B cell (primary cell): ENCODE measurements around the gene STK35. TPM values are rescaled to one million over a fixed set of nuclear protein-coding genes. Genes with fewer than 3 reads are reported as not detected.

ENCODE experiments used
- ATAC-seq: fragments of 200-7000 bp; cut with Tn5 transposase; one replicate; pipeline ENCODE4 v1.10.0; 2021; ENCODE audit warnings: low read depth, mild to moderate bottlenecking, moderate number of reproducible peaks, moderate library complexity
- CTCF ChIA-PET: fragments of 350-600 bp; sonication (Branson Sonifier 250); formaldehyde crosslinking; loops from one replicate; lab custom pipeline; 2021; ENCODE audit warnings: antibody characterized with exemption, inconsistent platforms; lab: Charles Lee
- POLR2A ChIA-PET: fragments of 350-600 bp; sonication (Branson Sonifier 250); formaldehyde crosslinking; loops from one replicate; lab custom pipeline; 2021; ENCODE audit warnings: antibody characterized with exemption; lab: Charles Lee
- DNase-seq: peaks from one replicate; pipeline ENCODE4 v3.0.0; 2013
- H2AFZ ChIP-seq: 2 replicates; pipeline ENCODE4 v1.6.1; 2012; ENCODE audit warnings: mild to moderate bottlenecking, low read depth, low read length; ENCODE audit not compliant: insufficient read depth, poor library complexity, severe bottlenecking
- H3K27ac ChIP-seq, 2 donors: 1 replicate in 1 of 2; 2 replicates in 1 of 2; pipeline ENCODE4 v1.5.1; 2012 to 2013; ENCODE audit warnings: low read length in 2 of 2, mild to moderate bottlenecking in 2 of 2, moderate library complexity in 1 of 2
- H3K27me3 ChIP-seq, 4 experiments: fragments of 200-600 bp in 1 of 4; sonication (generic) in 1 of 4; replicated peaks in 1 of 4; 1 replicate in 2 of 4; 2 replicates in 2 of 4; pipeline versions ENCODE4 v1.6.1 to v1.7.0; 2013 to 2016; ENCODE audit warnings: low read length in 3 of 4, mild to moderate bottlenecking in 2 of 4, mixed read lengths in 1 of 4, moderate library complexity in 1 of 4; ENCODE audit not compliant: insufficient read depth in 4 of 4, control insufficient read depth in 3 of 4; ENCODE audit errors: control extremely low read depth in 1 of 4
- H3K36me3 ChIP-seq, 2 experiments: replicated peaks in 1 of 2; 1 replicate in 1 of 2; 2 replicates in 1 of 2; pipeline versions ENCODE4 v1.6.1 to v1.7.1; 2013; ENCODE audit warnings: low read length in 1 of 2; ENCODE audit not compliant: insufficient read depth in 2 of 2, control insufficient read depth in 1 of 2; ENCODE audit errors: control extremely low read depth in 1 of 2, extremely low read depth in 1 of 2
- H3K4me1 ChIP-seq, 2 donors: fragments of 200-600 bp in 1 of 2; sonication (generic) in 1 of 2; 1 replicate in 1 of 2; 2 replicates in 1 of 2; pipeline versions ENCODE4 v1.5.1 to v1.6.1; 2013 to 2017; ENCODE audit warnings: low read length in 2 of 2; ENCODE audit not compliant: control insufficient read depth in 2 of 2, insufficient read depth in 2 of 2
- H3K4me2 ChIP-seq: replicated peaks from 2 replicates; pipeline ENCODE3; 2012; ENCODE audit warnings: mild to moderate bottlenecking, low read depth, low read length; ENCODE audit not compliant: poor library complexity, severe bottlenecking
- H3K4me3 ChIP-seq, 5 experiments: fragments of 200-600 bp in 1 of 5; sonication (generic) in 1 of 5; 1 replicate in 3 of 5; 2 replicates in 2 of 5; pipeline versions ENCODE4 v1.5.1 to v1.7.0; 2011 to 2016; ENCODE audit warnings: low read length in 4 of 5, mild to moderate bottlenecking in 4 of 5, low read depth in 2 of 5, control low read depth in 1 of 5, moderate library complexity in 1 of 5; ENCODE audit not compliant: insufficient read depth in 1 of 5; ENCODE audit errors: control extremely low read depth in 1 of 5, extremely low read depth in 1 of 5
- H3K79me2 ChIP-seq: fragments of 200-600 bp; sonication (generic); one replicate; pipeline ENCODE4 v1.6.0; 2016; ENCODE audit warnings: low read length; ENCODE audit not compliant: control insufficient read depth, insufficient read depth
- H3K9ac ChIP-seq: fragments of 200-600 bp; sonication (generic); 2 replicates; pipeline ENCODE4 v1.6.1; 2017; ENCODE audit warnings: mild to moderate bottlenecking, low read length, moderate library complexity
- H3K9me3 ChIP-seq, 3 donors: one replicate each; pipeline versions ENCODE4 v1.6.1 to v1.7.1; 2013; ENCODE audit warnings: low read length in 2 of 3; ENCODE audit not compliant: control insufficient read depth in 2 of 3, insufficient read depth in 1 of 3; ENCODE audit errors: control extremely low read depth in 1 of 3
- H4K20me1 ChIP-seq: 2 replicates; pipeline ENCODE4 v1.6.0; 2012; ENCODE audit warnings: mild to moderate bottlenecking, low read length; ENCODE audit not compliant: insufficient read depth, control insufficient read depth, poor library complexity, severe bottlenecking
- H3K27ac Mint-ChIP-seq: one replicate; pipeline ENCODE4 v1.8.0; 2021; ENCODE audit warnings: mixed read lengths
- H3K27me3 Mint-ChIP-seq: one replicate; pipeline ENCODE4 v1.8.0; 2021; ENCODE audit warnings: mixed read lengths
- H3K4me1 Mint-ChIP-seq: one replicate; pipeline ENCODE4 v1.8.0; 2021; ENCODE audit warnings: mixed read lengths
- H3K4me3 Mint-ChIP-seq: one replicate; pipeline ENCODE4 v1.8.0; 2021; ENCODE audit warnings: mixed read lengths
- H3K9me3 Mint-ChIP-seq: one replicate; pipeline ENCODE4 v1.8.0; 2022; ENCODE audit warnings: mixed read lengths; ENCODE audit not compliant: insufficient read depth
- EZH2 ChIP-seq: IDR thresholded peaks from 2 replicates; pipeline ENCODE4 v1.6.1; 2012; ENCODE audit warnings: borderline replicate concordance, low read depth, mild to moderate bottlenecking, moderate library complexity, low read length; ENCODE audit not compliant: insufficient read depth, poor library complexity, severe bottlenecking
- WGBS: methylation state at CpG from one replicate; pipeline ENCODE4 v1.1.5; 2013; ENCODE audit warnings: missing lambda C conversion rate; ENCODE audit not compliant: insufficient coverage; 5-methylcytosine and 5-hydroxymethylcytosine counted together
- intact Hi-C: fragments of 100-400 bp; cut with micrococcal nuclease; formaldehyde crosslinking; loops from one replicate; pipeline ENCODE4 v1.10.0; 2022
- polyA plus RNA-seq: library from polyadenylated mRNA; depleted of rRNA; stranded (reverse); fragments of >200 nt; gene quantifications from 2 replicates; pipeline ENCODE4 v1.2.3, GENCODE V29; 2012
- total RNA-seq, 2 donors: library from RNA; stranded (reverse); fragments of 120-200 nt in 1 of 2; gene quantifications; 1 replicate in 1 of 2; 2 replicates in 1 of 2; pipeline versions ENCODE4 v1.2.3 to v1.2.4, GENCODE V29; 2013 to 2022
- TF ChIP-seq, protein P1 (sequence below): fragments of 200-600 bp; IDR thresholded peaks from one replicate; pipeline ENCODE4 v1.8.0; 2022; ENCODE audit warnings: antibody characterized with exemption, mild to moderate bottlenecking

Gene STK35
- total and polyA plus RNA-seq, 2 donors (not counting 1 experiment from before 2014, with no cell fraction given): 12.8 to 23.9 TPM

DNA sequence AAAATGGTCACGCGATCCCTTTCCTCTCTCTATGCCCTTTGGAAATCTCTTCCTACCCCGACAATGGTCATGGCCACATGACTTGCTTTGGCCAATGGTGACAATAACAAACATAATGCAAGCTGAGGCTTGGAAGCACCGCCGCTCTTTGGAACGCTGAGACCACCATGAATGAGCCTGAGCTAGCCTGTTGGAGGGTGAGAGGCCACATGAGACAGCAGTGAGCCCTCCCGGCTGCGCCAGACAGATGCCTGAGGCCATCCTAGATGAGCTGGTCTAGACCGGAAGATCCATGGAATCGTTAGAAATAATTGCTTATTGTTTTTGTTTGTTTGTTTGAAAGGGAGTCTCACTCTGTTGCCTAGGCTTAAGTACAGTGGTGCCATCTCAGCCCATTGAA is 64.2 kb downstream of the STK35 start:
- intact Hi-C loops: no loop called here
- Histone ChIP-seq H3K9ac (no peak overlapping the region), H3K36me3 (no peaks in the 10 kb centered on the region), H3K4me3 (no peak overlapping the region), H4K20me1 (no peaks in the 10 kb centered on the region), H3K27me3 (no peaks in the 10 kb centered on the region), H3K4me1 (no peaks in the 10 kb centered on the region), H2AFZ (no peak overlapping the region), H3K27ac (no peak overlapping the region), H3K4me2 (no peak overlapping the region), H3K79me2 (no peaks in the 10 kb centered on the region), H3K9me3 (no peaks in the 10 kb centered on the region)
- H3K4me3 Mint-ChIP-seq: no peak overlapping the region
- ChIA-PET CTCF (interaction anchor here (0.6 kb wide), 1 partner anchor 358 kb away, joined by 3 read pairs; no protein-coding TSS in a partner anchor), POLR2A (no interaction called here)
- no peaks in the 10 kb centered on the region for H3K9me3 Mint-ChIP-seq
- peaks cover 15% of the 10 kb centered on the region for H3K27me3 Mint-ChIP-seq
- no peaks in the 10 kb centered on the region for H3K4me1 Mint-ChIP-seq
- ATAC-seq (no peak), DNase-seq (no peak)
- no peak overlapping the region for H3K27ac Mint-ChIP-seq
- WGBS: 98% methylated on average over 9 of the region's 10 CpGs
- TF ChIP-seq, protein P1, sequence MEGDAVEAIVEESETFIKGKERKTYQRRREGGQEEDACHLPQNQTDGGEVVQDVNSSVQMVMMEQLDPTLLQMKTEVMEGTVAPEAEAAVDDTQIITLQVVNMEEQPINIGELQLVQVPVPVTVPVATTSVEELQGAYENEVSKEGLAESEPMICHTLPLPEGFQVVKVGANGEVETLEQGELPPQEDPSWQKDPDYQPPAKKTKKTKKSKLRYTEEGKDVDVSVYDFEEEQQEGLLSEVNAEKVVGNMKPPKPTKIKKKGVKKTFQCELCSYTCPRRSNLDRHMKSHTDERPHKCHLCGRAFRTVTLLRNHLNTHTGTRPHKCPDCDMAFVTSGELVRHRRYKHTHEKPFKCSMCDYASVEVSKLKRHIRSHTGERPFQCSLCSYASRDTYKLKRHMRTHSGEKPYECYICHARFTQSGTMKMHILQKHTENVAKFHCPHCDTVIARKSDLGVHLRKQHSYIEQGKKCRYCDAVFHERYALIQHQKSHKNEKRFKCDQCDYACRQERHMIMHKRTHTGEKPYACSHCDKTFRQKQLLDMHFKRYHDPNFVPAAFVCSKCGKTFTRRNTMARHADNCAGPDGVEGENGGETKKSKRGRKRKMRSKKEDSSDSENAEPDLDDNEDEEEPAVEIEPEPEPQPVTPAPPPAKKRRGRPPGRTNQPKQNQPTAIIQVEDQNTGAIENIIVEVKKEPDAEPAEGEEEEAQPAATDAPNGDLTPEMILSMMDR: no peak
- TF ChIP-seq EZH2: no peak

DNA sequence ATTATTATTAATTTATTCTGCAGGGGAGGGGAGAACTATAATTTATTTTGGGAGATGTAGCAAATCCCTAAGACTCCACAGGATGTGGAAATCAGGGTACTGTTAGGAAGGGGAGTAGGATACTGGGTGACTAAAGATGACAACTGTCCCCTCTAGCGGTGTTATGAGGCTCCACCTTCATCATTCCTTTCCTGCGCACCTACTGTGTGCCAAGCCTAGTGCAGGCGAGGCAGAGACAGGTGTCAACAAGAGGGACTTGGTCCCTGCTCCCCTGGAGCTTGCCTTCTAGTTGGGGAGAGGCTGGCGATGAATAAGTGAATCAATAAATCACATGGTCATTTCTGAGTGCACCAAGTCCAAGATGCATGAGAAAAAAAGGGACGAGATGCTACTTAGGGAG is 65.5 kb downstream of the STK35 start:
- 83% methylated on average over 4 of the region's 5 CpGs for WGBS
- POLR2A ChIA-PET: no interaction called here
- Histone ChIP-seq H3K27ac (no peak overlapping the region), H3K27me3 (no peaks in the 10 kb centered on the region), H4K20me1 (no peaks in the 10 kb centered on the region), H3K4me2 (no peak overlapping the region), H3K36me3 (no peaks in the 10 kb centered on the region), H3K4me3 (no peak overlapping the region), H3K4me1 (no peaks in the 10 kb centered on the region), H3K9ac (no peak overlapping the region), H3K79me2 (no peaks in the 10 kb centered on the region), H2AFZ (no peak overlapping the region), H3K9me3 (no peaks in the 10 kb centered on the region)
- Mint-ChIP-seq H3K4me3 (no peak overlapping the region), H3K4me1 (no peaks in the 10 kb centered on the region), H3K9me3 (no peaks in the 10 kb centered on the region), H3K27ac (no peak overlapping the region), H3K27me3 (peaks cover 17% of the 10 kb centered on the region)
- TF ChIP-seq EZH2: no peak
- TF ChIP-seq, protein P1: no peak
- ATAC-seq (no peak), DNase-seq (no peak)
- intact Hi-C loops: no loop called here
- CTCF ChIA-PET: interaction anchor here (1.3 kb wide), 1 partner anchor 43 kb away, joined by 4 read pairs; no protein-coding TSS in a partner anchor
